Measurements from ENCODE around the gene SLC17A2.

SLC17A2 gene

DNA sequence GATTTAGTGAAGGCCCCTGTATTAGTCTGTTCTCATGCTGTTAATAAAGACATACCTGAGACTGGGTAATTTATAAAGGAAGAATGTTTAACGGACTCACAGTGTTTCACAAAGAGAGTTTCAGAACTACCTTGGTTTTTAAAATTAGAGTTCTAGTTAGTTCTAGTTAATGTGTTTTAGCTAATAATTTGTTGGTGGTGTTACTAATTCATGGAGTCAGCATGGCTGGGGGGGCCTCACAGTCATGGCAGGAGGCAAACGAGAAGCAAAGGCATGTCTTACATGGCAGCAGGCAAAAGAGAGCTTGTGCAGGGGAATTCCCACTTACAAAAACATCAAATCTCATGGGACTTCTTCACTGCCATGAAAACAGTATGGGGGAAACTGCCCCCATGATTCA, 44.4 kb downstream of the SLC17A2 start:
- CTCF ChIA-PET, result interaction anchor here (1.0 to 2.0 kb wide), 2 partner anchors 95 to 98 kb away, joined by 4 to 5 read pairs; no protein-coding TSS in a partner anchor
- POLR2A ChIA-PET, result no interaction called here
- DNase-seq (ENCODE audit: low read depth, low spot score), result no peak
- no peak overlapping the region for H3K4me3 ChIP-seq (ENCODE audit: low read depth, low read length)
- TF ChIP-seq, protein P1, sequence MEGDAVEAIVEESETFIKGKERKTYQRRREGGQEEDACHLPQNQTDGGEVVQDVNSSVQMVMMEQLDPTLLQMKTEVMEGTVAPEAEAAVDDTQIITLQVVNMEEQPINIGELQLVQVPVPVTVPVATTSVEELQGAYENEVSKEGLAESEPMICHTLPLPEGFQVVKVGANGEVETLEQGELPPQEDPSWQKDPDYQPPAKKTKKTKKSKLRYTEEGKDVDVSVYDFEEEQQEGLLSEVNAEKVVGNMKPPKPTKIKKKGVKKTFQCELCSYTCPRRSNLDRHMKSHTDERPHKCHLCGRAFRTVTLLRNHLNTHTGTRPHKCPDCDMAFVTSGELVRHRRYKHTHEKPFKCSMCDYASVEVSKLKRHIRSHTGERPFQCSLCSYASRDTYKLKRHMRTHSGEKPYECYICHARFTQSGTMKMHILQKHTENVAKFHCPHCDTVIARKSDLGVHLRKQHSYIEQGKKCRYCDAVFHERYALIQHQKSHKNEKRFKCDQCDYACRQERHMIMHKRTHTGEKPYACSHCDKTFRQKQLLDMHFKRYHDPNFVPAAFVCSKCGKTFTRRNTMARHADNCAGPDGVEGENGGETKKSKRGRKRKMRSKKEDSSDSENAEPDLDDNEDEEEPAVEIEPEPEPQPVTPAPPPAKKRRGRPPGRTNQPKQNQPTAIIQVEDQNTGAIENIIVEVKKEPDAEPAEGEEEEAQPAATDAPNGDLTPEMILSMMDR (IDR thresholded peaks at IDR 0.05; ENCODE audit: insufficient read depth, low read length, missing control alignments), result no peak

DNA sequence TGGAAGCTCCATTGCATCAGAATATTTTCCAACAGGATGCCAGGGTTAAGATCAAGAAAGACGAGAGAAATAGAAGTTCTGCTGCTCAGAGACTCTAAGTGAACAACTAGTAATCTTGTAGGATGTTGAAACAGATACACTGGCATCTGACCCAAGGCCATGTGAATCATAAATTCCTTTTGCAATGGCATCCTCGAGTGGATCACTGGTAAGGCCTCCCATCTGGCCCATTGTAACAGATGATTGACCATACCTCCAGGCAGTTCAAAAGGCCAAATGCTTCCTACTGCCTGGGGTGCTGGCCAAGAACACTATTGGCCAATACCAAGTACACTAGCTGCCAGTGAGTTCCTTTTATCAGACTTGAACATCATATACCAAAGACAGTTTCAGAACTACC, 46.5 kb downstream of the SLC17A2 start:
- no peak overlapping the region for H3K4me3 ChIP-seq (ENCODE audit: low read depth, low read length)
- ChIA-PET POLR2A (no interaction called here), CTCF (interaction anchor here (0.7 kb wide), 1 partner anchor 164 kb away, joined by 5 read pairs; no protein-coding TSS in a partner anchor)
- TF ChIP-seq, protein P1 (IDR thresholded peaks at IDR 0.05; ENCODE audit: insufficient read depth, low read length, missing control alignments), result no peak
- no peak for DNase-seq (ENCODE audit: low read depth, low spot score)

DNA sequence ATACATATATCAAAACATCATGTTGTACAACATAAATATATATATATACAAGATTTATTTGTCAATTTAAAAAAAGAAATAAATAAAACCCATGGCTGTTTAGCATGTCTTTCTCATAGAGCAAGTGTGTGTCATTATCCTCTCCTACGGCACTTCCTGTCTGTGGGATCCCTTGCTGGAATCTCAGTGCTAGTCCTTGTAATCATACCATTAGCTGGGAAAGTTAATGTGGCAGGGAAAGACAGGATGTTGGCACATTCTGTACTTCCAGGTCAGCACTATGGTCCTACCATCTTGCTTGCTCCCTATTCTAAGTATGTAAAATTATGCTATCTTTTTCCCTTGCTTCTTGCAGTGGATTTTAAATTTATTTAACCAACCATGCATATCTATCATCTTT, 47.0 kb downstream of the SLC17A2 start:
- ChIA-PET CTCF (interaction anchor here (0.7 kb wide), 1 partner anchor 164 kb away, joined by 5 read pairs; no protein-coding TSS in a partner anchor), POLR2A (no interaction called here)
- DNase-seq (ENCODE audit: low read depth, low spot score), result no peak
- no peak overlapping the region for H3K4me3 ChIP-seq (ENCODE audit: low read depth, low read length)
- TF ChIP-seq, protein P1 (IDR thresholded peaks at IDR 0.05; ENCODE audit: insufficient read depth, low read length, missing control alignments), result no peak

DNA sequence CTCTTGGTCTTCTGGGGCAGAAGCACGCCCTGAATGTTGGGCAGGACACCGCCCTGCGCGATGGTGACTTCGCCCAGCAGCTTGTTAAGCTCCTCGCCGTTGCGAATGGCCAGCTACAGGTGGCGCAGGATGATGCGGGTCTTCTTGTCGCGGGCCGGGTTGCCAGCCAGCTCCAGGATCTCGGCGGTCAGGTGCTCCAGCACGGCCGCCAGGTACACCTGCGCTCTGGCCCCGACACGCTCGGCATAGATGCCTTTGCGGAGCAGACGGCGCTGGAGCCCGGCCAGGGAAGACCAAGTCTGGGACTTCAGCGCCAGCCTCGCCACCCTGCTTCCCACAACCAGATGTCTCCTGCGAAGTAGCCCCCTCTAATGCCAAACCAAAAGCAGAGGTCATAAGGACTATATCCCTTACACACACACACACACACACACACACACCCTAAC, 48.4 kb downstream of the SLC17A2 start:
- ChIA-PET CTCF (no interaction called here), POLR2A (no interaction called here)
- TF ChIP-seq, protein P1 (IDR thresholded peaks at IDR 0.05; ENCODE audit: insufficient read depth, low read length, missing control alignments), result no peak
- no peak for DNase-seq (ENCODE audit: low read depth, low spot score)
- no peak overlapping the region for H3K4me3 ChIP-seq (ENCODE audit: low read depth, low read length)

DNA sequence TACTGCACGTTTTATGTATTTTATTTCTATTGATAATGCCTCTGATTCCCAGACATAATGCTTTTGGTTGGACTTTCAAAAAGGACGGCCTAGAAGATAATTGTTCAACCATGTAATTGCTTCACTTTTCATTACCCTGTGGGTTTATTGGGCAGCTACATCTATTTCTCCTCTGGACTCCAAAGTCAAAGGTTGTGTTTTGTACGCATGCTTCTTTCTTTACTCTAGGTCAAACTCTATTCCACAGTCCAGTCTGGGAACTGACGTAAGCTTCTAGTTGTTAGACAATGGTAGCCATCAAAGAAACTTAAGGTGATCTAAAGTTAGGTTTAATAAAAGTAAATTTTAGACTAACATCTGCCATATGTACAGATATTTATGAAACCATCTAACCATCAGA, 49.9 kb downstream of the SLC17A2 start:
- ChIA-PET CTCF (interaction anchor here (1.1 kb wide), 1 partner anchor 90 kb away, joined by 3 read pairs; no protein-coding TSS in a partner anchor), POLR2A (no interaction called here)
- no peak overlapping the region for H3K4me3 ChIP-seq (ENCODE audit: low read depth, low read length)
- TF ChIP-seq, protein P1 (IDR thresholded peaks at IDR 0.05; ENCODE audit: insufficient read depth, low read length, missing control alignments), result no peak
- DNase-seq (ENCODE audit: low read depth, low spot score), result no peak

DNA sequence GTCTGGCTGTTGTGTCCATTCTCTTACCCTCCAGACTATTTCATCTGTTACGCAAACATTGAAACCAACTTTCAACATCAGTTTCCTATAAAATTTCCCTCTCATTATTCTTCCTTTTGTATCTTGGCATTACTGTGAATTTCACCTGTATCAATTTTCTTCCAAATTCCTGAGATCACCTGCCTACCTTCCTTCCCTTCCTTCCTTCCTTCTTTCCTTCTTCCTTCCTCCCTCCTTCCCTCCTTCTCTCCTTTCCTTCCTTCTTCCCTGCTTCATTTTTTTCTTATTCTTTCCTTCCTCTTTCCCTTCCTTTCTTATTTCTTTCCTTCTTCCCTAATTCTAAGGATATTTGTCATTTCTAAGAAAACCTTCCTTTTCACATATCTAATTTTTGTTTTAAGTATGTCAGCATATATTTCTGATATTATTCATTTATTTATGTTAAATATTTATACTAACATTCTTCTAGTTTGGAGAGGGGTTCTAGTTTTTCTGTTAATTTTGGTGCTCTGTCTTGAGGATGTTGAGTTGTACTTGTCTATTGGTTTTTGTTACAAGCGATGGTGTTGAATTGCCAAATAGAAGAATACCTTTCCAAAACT, 51.7 kb downstream of the SLC17A2 start:
- H3K4me3 ChIP-seq (ENCODE audit: low read depth, low read length), result no peak overlapping the region
- CTCF ChIA-PET, result interaction anchor here (0.7 kb wide), 1 partner anchor 1835 kb away, joined by 3 read pairs; no protein-coding TSS in a partner anchor
- DNase-seq (ENCODE audit: low read depth, low spot score), result no peak
- POLR2A ChIA-PET, result no interaction called here
- TF ChIP-seq, protein P1 (IDR thresholded peaks at IDR 0.05; ENCODE audit: insufficient read depth, low read length, missing control alignments), result no peak

Measured in AG04449 (cell line).